Smooth muscle cell (in vitro differentiated cells): ENCODE measurements around the gene CDK12. TPM values are rescaled to one million over a fixed set of nuclear protein-coding genes. Genes with fewer than 3 reads are reported as not detected.
"Not testable (repeated sequence)": the region's sequence is repeated elsewhere in the genome, so short reads cannot be mapped to it uniquely, and the experiment has no call there.

Experiments
- DNase-seq: peaks from one replicate; lab custom pipeline; 2025; ENCODE audit not compliant: unreplicated experiment; lab: John Stamatoyannopoulos, UW
- H2AFZ ChIP-seq: fragments of 200-600 bp; sonication (generic); 2 replicates; pipeline ENCODE4 v1.6.0; 2016; ENCODE audit warnings: antibody characterized with exemption, low read depth, mild to moderate bottlenecking
- H3F3A ChIP-seq: fragments of 200-600 bp; sonication (generic); 2 replicates; pipeline ENCODE4 v1.6.0; 2017; ENCODE audit warnings: antibody characterized with exemption, low read depth
- H3K27ac ChIP-seq: fragments of 200-600 bp; sonication (generic); 2 replicates; pipeline ENCODE4 v1.5.1; 2016; ENCODE audit warnings: low read depth, mild to moderate bottlenecking
- H3K27me3 ChIP-seq: fragments of 200-600 bp; sonication (generic); 2 replicates; pipeline ENCODE4 v1.6.1; 2016; ENCODE audit warnings: low read depth, mild to moderate bottlenecking
- H3K36me3 ChIP-seq: fragments of 200-600 bp; sonication (generic); 2 replicates; pipeline ENCODE4 v1.5.1; 2016; ENCODE audit warnings: low read depth
- H3K4me1 ChIP-seq: fragments of 200-600 bp; sonication (generic); 2 replicates; pipeline ENCODE4 v1.5.1; 2016; ENCODE audit warnings: low read depth
- H3K4me2 ChIP-seq: fragments of 200-600 bp; sonication (generic); 2 replicates; pipeline ENCODE4 v1.6.0; 2016; ENCODE audit warnings: mild to moderate bottlenecking
- H3K4me3 ChIP-seq: fragments of 200-600 bp; sonication (generic); 2 replicates; pipeline ENCODE4 v1.5.1; 2016; ENCODE audit warnings: mild to moderate bottlenecking
- H3K79me2 ChIP-seq: fragments of 200-600 bp; sonication (generic); 2 replicates; pipeline ENCODE4 v1.6.0; 2016; ENCODE audit warnings: low read depth, mild to moderate bottlenecking
- H3K9ac ChIP-seq: fragments of 200-600 bp; sonication (generic); 2 replicates; pipeline ENCODE4 v1.6.0; 2016; ENCODE audit warnings: low read depth
- H3K9me3 ChIP-seq: fragments of 200-600 bp; sonication (generic); replicated peaks from 2 replicates; pipeline ENCODE4 v1.5.1; 2016; ENCODE audit warnings: low read depth
- H4K20me1 ChIP-seq: fragments of 200-600 bp; sonication (generic); 2 replicates; pipeline ENCODE4 v1.6.0; 2016; ENCODE audit warnings: low read depth
- CTCF ChIP-seq: fragments of 200-600 bp; sonication (generic); IDR thresholded peaks from 2 replicates; pipeline ENCODE4 v1.5.1; 2017; ENCODE audit warnings: borderline replicate concordance, mild to moderate bottlenecking, antibody characterized with exemption; ENCODE audit not compliant: insufficient read depth, poor library complexity, severe bottlenecking
- WGBS: methylation state at CpG from one replicate; pipeline ENCODE4 v1.1.7; 2016; ENCODE audit warnings: low lambda C conversion rate; 5-methylcytosine and 5-hydroxymethylcytosine counted together
- polyA plus RNA-seq: library from polyadenylated mRNA; unstranded; fragments of >200 nt; fragmentation: Nextera tagmentation; extraction: Ambion mirVana; gene quantifications from 2 replicates; pipeline ENCODE4 v1.2.1, GENCODE V29; 2016
- total RNA-seq: library from RNA; depleted of rRNA; stranded (reverse); fragments of >200 nt; gene quantifications from 2 replicates; pipeline ENCODE4 v1.2.3, GENCODE V29; 2014

The CDK12 gene
- total and polyA plus RNA-seq, 2 experiments from 2014 or later = 5.8 to 37.7 TPM

GRCh38 chr17:39455919-39456318, 5.4 kb upstream of the CDK12 start:
- Histone ChIP-seq H3F3A (peaks cover 5% of the 10 kb centered on the region), H4K20me1 (no peaks in the 10 kb centered on the region), H3K27ac (no peak overlapping the region), H3K79me2 (peaks cover 1% of the 10 kb centered on the region), H3K9ac (no peak overlapping the region), H3K4me3 (no peak overlapping the region), H3K4me2 (no peak overlapping the region), H3K27me3 (no peaks in the 10 kb centered on the region), H3K9me3 (no peaks in the 10 kb centered on the region), H2AFZ (no peak overlapping the region), H3K4me1 (no peaks in the 10 kb centered on the region), H3K36me3 (no peaks in the 10 kb centered on the region)
- DNase-seq = no peak
- WGBS = 88% methylated on average over 4 of the region's 4 CpGs
- TF ChIP-seq CTCF = no peak

- Histone ChIP-seq H3K79me2 (peaks cover 53% of the 10 kb centered on the region), H3K4me1 (peaks cover 14% of the 10 kb centered on the region), H3K4me3 (peak overlapping the region; percentile 80), H3K27ac (peak overlapping the region; percentile 98), H2AFZ (no peak overlapping the region), H3K4me2 (peak overlapping the region; percentile 92), H3K9ac (peak overlapping the region; percentile 99), H3K27me3 (no peaks in the 10 kb centered on the region), H3F3A (no peaks in the 10 kb centered on the region), H4K20me1 (peaks cover 51% of the 10 kb centered on the region), H3K36me3 (no peaks in the 10 kb centered on the region), H3K9me3 (no peaks in the 10 kb centered on the region)
- peak; percentile 52 for DNase-seq
- no peak for TF ChIP-seq CTCF
- WGBS = under 1% methylated on average over 30 of the region's 34 CpGs
Observed at GRCh38 chr17:39461926-39462569, 762 bp downstream of the CDK12 start.

- Histone ChIP-seq H3K9ac (peak overlapping the region; percentile 99), H2AFZ (no peak overlapping the region), H3K4me1 (peaks cover 14% of the 10 kb centered on the region), H3K27ac (peak overlapping the region; percentile 98), H3K4me2 (peak overlapping the region; percentile 92), H3K4me3 (peak overlapping the region; percentile 80), H3F3A (no peaks in the 10 kb centered on the region), H3K27me3 (no peaks in the 10 kb centered on the region), H3K36me3 (no peaks in the 10 kb centered on the region), H3K9me3 (no peaks in the 10 kb centered on the region), H4K20me1 (peaks cover 59% of the 10 kb centered on the region), H3K79me2 (peaks cover 60% of the 10 kb centered on the region)
- DNase-seq = no peak
- TF ChIP-seq CTCF = no peak
- 7% methylated on average over 28 of the region's 28 CpGs for WGBS
Observed at GRCh38 chr17:39462631-39463375, 1.5 kb downstream of the CDK12 start.

- Histone ChIP-seq H3K4me2 (peak overlapping the region; percentile 92), H3K9ac (peak overlapping the region; percentile 99), H3K4me1 (peaks cover 14% of the 10 kb centered on the region), H3K79me2 (peaks cover 79% of the 10 kb centered on the region), H3K4me3 (peak overlapping the region; percentile 80), H4K20me1 (peaks cover 78% of the 10 kb centered on the region)
- 98% methylated on average over 11 of the region's 11 CpGs for WGBS
- H3K27ac ChIP-seq, H3K27me3 ChIP-seq, H3K36me3 ChIP-seq, H3K9me3 ChIP-seq, H2AFZ ChIP-seq, DNase-seq, H3F3A ChIP-seq: not testable (repeated sequence)
Observed at GRCh38 chr17:39464639-39465181, 3.4 kb downstream of the CDK12 start.

GRCh38 chr17:39468610-39469009, 7.3 kb downstream of the CDK12 start:
- H3K27me3 ChIP-seq, H3K27ac ChIP-seq, H3K4me2 ChIP-seq, H3K9me3 ChIP-seq, DNase-seq, H2AFZ ChIP-seq, H3K4me3 ChIP-seq, H3K9ac ChIP-seq, H3F3A ChIP-seq: not testable (repeated sequence)
- Histone ChIP-seq H3K79me2 (peaks cover 85% of the 10 kb centered on the region), H3K36me3 (peaks cover 23% of the 10 kb centered on the region), H3K4me1 (peaks cover 12% of the 10 kb centered on the region), H4K20me1 (peaks cover 91% of the 10 kb centered on the region)
- 98% methylated on average over 11 of the region's 11 CpGs for WGBS
